GM18520 (cell line): ENCODE data around the gene LIMS2.

Experiments
- ATAC-seq: cut with Tn5 transposase; IDR thresholded peaks from one replicate; pipeline ENCODE4 v1.9.1; 2021; ENCODE audit not compliant: unreplicated experiment

Gene LIMS2

GRCh38 chr2:127678531-127678930, 3.2 kb upstream of the LIMS2 start:
- no peak for ATAC-seq

DNA sequence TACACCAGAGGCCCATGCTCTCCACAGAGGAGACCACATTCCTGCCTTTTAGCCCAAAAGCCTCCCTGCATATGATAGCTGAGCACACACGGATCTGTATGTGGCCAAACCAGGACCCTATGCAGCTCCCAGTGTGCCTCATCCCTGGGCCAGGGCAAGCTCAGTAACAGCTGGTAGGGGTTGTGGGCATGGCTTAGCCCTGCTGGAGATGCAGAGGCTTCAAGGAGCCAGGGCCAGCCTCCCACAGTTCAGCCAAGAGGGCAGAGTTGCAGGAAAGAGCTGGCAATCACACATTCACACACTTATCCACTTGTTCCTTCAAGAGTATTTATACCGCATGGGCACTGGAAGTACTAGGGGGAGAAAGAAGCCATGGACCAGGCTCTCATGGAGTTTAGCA, 1.6 kb upstream of the LIMS2 start:
- ATAC-seq, result no peak

DNA sequence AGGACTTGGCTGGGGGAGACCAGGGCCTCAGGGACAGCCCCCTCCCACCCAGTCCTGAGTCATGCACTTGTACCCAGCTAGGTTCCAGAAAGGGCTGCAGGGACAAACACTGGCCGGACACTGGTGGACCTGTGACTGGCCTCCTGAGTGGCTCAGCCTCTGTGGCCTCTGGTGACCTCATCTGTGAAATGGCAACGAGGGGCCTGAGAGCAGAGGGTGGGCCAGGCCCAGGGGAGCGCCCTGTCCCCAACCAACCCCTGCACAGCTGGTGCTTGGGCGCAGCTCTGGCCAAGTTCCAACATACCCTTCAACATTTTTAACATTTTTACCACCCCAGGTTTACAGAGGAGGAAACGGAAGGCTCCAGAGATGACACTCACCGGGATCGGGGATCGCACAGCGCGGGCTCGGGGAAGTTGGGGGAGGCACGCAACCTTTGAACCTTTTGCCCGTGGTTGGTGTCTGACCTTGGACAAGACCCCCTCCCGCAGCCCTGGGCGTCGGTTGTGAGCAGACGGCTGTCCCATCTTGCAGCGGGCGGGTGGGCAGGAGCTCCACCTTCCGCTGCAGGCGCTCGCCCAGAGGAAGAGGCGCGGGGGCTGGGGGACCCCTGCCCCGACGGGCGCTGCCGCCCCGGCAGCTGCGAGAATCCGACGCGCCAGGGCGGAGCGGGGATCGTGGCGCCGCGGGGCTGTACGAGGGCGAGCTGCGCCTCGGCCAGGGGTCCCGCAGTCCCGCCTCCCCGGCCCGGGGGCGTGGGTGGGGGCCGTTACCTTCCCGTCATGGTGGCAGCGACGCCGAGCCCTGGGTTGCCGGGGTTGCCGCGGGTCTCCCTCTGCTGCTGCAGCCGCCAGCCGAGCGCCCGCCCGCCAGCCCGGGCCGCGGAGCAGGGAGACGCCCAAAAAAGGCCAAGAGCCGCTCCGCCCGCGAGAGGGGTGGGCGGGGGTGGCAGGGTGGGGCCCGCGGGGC, 805 bp downstream of the LIMS2 start:
- no peak for ATAC-seq

GRCh38 chr2:127673291-127674069, 1.9 kb downstream of the LIMS2 start:
- ATAC-seq, result no peak

GRCh38 chr2:127672341-127673224, 2.7 kb downstream of the LIMS2 start:
- no peak for ATAC-seq

DNA sequence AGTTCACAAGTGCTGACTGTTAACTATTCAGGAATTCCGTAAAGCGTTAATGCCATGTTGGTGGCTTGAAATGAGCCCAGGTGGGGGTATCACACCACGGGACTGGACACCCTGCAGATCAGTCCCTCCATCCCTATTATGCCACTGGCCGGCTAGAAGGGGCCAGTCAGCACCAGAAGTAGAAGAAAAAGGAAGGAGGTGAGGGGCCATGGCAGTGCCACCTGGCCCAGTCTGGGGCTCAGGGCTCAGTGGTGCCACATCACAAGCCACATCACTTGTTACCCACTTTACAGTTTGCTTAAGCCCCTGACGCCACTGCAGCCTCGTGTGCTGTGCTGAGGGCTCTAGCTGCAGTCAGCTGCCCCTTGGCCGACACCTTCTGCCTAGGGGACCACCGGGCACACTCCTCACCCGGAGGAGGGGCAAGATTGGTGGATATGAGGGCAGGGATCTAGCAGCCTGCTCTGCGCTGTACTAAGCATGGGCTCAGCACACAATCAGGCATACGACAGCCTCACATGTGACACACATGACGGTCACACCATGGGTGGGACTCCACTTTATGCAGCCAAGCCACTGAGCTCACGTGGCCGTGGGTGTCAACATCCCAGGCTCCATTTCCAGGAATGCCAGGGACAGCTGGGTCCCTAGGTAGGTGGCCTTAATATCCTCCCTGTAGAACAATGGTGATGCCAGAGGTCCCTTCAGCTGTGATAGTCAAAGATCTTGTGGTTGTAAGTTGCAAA, 3.6 kb downstream of the LIMS2 start:
- no peak for ATAC-seq

DNA sequence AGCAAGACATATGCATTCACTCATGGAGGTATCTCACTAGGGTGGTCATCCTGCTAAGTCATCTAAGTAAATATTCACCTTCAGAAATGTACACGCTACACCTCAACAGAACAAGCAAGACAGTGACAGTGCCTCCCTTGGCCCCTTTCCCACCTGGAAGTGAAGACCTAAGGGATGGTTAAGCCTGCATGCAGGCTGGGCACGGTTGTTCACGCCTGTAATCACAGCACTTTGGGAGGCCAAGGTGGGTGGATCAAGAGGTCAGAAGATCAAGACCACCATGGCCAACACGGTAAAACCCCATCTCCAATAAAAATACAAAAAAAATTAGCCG, 4.4 kb downstream of the LIMS2 start:
- no peak for ATAC-seq

DNA sequence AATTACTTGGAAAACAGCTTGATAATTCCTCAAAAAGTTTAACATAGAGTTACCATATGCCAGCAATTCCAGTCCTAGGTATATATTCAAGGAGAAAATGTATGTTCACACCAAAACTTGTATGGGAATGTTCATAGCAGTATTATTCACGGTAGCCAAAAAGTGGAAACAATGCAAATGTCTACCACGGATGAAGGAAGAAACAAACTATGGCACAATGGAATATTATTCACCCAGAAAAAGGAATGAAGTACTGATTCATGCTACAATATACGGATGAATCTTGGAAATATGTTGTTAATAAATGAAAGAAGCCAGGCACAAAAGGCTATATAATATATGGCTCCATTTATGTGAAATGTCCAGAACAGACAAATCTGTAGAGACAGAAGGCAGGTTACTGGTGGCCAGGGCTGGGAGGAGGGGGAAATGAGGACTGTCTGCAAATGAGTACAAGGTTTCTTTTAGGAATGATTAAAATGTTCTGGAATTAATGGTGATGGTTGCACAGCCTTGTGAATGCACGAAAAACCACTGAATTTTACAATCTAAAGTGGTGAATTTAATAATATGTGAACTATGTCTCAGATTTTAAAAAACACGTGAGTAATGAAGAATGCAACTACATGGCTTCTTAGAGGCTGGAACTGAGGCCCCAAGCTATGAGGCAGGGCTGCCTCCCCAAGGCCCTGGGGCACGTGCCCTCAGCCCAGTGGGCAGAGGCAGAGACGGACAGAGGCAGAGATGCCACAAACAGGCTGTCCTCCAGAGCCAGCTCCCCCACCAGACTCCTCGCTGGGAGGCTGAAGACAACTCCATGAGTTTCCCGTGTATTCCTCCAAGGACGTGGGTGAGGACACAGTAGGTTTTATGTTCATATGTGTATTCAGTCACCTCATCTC, 5.0 kb downstream of the LIMS2 start:
- ATAC-seq, result no peak

DNA sequence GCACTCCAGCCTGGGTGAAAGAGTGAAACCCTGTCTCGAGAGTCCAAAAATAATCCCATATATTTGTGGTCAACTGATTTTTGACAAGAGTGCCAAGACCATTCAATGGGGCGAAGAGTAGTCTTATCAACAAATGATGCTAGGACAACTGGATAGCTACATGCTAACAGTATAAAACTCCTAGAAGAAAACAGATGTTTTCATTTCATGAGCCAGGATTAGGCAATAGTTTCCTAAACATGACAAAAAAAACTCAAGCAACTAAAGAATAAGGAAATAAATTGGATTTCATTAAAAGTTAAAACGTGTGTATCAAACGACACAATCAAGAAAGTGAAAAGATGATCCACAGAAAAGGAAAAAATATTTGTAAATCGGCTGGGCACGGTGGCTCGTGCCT, 6.3 kb downstream of the LIMS2 start:
- ATAC-seq, result no peak

DNA sequence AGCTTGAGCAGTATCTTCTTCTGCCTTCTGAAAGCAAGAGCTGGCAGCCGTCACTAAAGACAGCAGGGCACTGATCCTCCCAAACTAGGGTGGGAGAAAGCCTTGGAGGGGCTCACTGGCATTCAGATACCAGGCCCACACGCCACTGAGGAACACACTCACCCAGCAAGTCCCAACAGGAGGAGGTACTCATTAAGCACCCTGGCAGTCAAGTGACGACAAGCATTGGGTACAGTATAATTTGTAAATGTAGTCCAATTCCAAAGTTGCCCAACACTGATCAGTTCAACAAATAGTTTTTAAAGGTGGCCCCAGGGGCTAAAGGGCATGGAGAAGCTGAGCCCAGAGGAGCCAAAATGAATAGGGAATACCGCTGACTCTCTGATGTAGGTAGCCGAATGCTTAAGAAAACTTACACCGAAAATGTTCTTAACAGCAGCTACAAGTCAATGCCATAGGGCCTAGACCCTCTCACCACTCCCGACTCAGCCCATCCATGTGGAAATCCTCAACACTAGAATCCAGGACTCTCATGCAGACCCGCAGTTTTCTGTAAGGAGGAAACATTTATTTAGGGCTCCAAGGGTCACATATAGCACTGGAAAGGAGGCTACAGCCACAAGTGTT, 9.9 kb downstream of the LIMS2 start:
- ATAC-seq, result no peak

GRCh38 chr2:127664895-127665225, 10.5 kb downstream of the LIMS2 start:
- no peak for ATAC-seq

- no peak for ATAC-seq
These were observed 11.1 kb downstream of the LIMS2 start for GRCh38 chr2:127664065-127664894.

DNA sequence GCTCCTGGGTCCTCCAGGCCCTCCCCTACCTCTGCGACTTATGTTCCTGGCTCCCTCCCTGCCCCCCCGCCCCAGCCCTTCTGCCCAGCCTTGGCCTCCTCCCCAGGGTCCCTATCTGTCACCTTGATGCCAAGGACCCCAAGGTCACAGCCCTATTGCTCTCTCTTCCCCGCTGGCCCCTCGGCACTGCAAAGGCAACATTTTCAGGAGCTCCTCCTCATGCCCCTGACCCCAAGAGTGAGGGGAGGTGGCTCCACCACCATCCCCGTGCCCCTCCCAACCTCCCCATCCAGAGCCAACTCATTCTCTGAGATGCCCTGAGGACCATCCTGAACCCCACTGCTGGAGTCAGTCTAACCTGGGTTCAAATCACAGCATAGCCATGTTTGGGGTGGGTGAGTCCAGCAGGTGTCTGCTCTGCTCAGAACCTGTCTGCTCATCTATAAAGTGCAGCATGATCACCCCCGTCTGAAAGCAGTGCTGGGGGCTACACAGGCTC, 11.7 kb downstream of the LIMS2 start:
- ATAC-seq, result no peak

DNA sequence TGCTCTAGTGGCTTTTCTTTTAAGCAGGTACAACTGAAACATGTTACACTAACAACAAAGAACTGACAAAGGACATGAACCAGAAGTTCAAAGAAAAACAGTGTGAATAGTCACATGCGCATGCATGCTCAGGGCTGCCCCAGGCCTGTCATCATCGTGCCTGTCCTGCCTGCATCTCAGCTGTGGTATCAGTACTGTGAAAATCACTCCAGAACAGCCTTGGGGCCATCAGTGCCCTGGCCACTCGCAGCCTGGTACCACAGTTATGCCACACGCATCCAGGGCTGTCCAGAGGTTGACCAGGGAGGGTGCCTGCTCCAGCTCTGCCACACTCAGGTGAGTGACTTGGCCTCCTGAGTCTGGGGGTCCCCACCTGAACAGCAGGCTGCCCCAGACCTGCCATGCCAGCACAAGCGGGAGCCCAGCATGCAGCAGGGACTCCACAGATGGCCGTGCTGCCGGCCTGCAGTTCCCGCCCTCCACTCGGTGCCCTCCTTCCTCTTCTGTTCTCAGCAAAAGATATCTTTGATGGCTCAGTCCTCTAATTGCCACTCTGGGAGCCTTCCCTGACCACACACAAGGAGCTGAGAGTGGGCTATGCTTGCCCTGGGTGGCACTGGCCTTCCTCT, 12.3 kb downstream of the LIMS2 start:
- ATAC-seq, result no peak

GRCh38 chr2:127661949-127662510, 13.3 kb downstream of the LIMS2 start:
- ATAC-seq, result no peak

DNA sequence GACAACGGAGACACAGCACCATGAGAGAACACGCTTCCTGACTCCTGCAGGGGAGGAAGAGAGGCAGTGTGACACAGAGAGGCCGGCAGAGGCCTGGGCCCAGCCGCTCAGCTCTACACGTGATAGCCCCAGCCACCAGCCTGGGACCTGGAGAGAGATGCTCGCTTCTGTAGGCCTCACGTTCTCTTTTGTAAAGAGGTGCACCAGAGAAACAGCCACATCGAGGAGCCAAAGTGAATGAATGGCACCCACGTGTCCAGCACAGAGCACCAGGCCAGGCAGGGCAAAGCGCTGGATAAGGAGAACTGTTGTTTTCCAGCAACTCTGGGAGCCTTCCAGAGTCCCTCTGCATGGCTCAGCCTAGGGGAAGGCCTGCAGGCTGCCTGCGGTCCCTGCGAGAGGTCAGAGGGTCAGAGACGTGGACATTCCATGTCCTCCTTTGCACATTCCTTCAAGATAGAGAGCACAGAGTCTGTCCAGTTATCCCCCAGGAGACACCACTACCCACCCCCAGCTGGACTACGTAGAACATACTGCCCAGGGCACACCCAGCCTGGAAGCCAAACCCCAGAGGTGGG, 14.2 kb downstream of the LIMS2 start:
- ATAC-seq, result no peak

DNA sequence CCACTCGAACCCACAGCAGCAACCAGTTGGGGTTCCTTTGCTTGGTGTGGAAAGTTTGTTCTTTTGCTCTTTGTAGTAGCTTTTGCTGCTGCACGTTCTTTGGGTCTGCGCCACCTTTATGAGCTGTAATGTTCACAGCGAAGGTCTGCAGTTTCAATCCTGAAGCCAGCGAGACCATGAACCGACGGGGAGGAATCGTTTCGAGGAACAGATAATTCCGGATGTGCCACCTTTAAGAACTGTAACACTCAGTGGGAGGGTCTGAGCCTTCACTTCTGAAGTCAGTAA, 15.1 kb downstream of the LIMS2 start:
- no peak for ATAC-seq
